Right kidney (tissue), 1 donor: Measurements from ENCODE around the gene NKAIN2.

Experiments used
- DNase-seq: peaks from one replicate; pipeline ENCODE4 v3.0.0-alpha.2; 2016

The NKAIN2 gene

DNA sequence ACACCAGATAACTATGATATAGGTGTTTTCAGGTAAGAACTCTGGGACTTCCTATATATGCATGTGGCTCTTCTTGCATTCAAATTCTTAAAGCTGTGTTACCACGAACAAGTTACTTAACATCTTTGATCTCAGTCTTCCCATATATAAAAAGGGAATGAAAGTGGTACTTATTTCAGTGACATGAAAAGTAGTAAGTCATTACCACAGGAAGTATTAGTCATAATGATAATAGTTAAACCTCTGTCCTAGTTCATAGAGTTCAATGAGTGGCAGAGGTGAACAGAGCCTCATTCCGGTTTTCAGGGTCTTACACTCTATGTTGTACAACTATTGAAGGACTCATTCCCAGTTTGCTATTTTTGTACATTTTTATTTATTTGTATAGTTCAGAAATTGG lies 237.0 kb downstream of the NKAIN2 start:
- DNase-seq = no peak

GRCh38 chr6:124052120-124052519 lies 248.5 kb downstream of the NKAIN2 start:
- DNase-seq = no peak

GRCh38 chr6:124053315-124053714 lies 249.7 kb downstream of the NKAIN2 start:
- DNase-seq = no peak

DNA sequence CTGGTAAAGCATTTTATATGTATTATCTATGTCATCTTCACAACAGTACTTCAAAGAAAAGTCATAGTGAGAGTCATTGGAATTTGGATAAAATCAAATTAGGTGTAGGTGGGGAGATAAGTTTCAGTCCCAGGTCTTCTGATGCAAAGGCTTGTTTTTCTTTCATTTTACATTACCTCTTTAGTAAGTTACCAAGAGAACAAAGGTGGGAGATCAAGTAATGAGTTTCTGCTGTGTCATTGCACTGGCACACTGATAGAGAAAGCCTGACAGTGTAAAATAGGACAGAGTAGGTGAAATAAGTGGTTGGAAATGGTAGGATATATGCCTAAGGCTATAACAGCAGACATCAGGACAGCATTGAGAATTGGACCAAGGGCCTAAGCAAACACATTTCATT lies 250.4 kb downstream of the NKAIN2 start:
- no peak for DNase-seq

GRCh38 chr6:124055395-124055794 lies 251.7 kb downstream of the NKAIN2 start:
- no peak for DNase-seq

DNA sequence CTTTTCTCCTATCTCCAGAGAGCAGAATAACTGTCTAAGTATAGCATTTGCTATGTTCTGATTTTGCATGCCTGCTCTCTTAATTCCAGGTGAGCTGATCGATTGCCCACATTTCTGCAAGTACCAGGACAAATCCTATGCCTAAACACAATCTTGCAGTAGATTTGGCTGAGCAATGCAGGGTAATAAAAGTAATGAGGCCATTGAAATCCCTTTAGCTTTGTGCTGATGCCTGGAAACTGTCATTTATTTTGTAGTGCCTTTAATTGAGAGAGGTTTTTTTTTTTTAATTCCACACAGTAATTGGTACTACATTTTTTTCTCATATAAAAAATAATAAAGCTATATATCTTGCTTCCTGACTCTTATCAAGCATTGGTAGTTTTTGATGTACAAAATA lies 252.3 kb downstream of the NKAIN2 start:
- no peak for DNase-seq

DNA sequence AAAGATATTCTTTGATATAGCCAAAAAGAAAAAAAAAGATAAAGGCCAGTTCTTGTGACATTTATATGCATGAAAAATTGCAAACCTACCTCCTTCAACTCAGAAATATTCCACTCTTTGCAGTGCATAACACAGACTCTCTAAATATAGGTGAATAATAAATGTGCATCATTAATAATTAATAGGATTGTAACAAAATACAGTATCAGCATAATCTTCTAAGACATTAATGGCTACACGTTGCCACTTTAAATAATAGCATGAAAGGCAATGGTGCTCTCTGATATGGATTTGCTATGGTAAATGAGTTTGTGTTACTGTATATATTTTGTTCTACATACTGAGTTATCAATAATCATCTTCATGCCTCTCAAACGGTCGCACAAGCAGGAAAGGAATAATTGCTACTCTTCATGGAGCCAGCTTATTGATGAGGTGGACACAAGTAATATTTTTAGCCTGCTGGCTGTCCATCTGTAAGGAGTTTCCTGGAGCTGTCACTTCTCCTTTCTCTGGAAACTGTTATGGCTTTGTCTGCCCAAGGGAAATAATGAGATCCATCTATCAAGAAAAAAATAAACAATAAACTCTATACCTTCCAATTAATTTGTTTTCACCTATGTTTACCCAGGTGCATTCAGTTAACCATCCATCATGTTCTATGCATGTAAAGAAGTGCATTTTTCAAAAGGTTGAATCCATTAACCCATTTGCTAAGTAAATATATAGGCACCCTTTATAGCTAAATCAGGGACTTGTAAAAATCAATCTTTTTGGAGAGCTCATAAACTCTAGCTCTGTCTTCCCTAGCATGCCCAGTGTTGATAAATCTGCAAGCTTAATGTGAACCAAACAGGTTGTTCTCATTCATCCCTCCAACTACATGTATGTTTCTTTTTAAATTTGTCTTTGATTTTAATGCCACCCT lies 253.0 kb downstream of the NKAIN2 start:
- no peak for DNase-seq

DNA sequence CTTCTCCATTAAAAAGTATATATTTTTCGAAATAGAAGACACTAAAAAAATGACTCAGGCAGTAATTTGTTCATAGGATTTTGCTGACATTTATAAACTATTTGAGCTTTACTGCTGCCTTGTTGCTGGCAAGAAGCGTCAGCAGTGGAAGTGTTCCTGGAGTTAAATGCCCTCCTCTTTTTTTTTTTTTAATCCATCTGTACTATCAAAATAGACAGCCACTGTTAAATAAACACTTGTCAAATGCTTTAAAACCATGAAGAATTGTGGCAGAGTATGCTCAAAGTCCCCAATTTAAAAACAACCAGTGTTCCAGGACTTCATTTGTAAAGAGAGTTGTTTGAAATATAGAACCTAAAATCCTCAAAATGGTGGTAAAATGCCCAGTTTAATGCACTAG lies 253.8 kb downstream of the NKAIN2 start:
- DNase-seq = no peak

GRCh38 chr6:124064317-124065113 lies 260.9 kb downstream of the NKAIN2 start:
- DNase-seq = no peak

- DNase-seq = no peak
Observed at GRCh38 chr6:124066269-124066668, 262.6 kb downstream of the NKAIN2 start.

DNA sequence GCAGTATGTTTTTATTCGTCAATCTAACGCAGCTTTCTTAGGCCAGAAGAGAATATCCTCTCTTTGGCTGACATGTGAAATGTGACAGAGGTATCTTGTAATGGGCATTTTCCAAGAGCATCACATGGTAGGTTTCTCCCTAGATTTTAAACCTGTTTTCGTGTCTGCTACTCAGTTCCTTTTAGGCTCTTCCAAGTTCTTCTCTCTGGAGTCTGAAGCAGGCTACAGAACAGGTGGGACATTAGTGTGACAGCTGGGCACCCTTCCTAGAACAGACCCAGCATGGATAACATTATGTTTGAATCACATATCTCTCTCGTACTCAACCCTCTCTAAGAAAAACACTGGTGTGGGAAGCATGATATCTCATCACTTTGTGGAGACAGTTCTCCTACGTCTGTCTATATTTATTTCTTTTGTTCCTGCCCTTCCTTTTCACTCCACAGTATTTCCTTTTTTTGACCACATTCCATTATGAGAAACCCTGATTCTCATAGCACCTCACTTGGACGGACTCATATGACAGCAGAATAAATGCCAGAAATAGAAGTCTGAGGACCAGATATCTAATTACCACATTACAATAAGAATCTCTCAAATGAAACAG lies 263.4 kb downstream of the NKAIN2 start:
- no peak for DNase-seq

DNA sequence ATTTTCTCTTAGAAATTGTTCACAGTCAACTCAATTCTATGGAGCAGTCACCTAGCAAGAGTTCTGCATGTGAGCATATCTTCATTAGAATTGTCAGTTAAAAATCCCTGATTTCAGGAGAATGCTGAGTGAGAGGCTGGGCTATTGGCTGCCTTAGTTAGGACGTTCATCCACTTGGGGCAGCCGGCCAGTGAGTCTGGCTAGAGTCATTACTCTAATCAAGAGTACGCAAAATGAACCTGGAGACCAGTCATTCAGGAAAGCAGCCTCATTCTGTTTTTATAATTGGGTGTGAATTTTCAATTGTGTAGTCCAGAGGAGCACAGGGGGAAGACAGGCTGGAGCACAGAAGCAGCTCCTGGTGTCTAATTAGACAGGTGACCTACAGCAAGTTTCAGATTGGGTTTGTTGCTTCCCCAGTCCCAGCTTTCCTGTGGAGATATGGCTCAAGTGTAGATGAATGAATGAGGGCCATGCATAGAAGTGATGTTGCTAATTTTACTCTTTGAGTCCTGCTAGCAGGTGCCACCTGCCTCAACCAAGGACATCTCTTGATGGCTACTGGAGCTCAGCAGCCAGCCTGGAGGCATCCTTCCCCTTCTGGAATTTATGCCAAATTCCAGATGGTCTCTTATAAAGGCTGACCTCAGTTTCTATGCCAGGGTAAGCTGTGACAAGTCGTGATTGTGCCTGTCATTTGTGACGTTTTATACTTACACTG lies 265.7 kb downstream of the NKAIN2 start:
- no peak for DNase-seq

- DNase-seq = no peak
Observed at GRCh38 chr6:124073021-124073420, 269.4 kb downstream of the NKAIN2 start.

- DNase-seq = no peak
Observed at GRCh38 chr6:124073820-124074587, 270.3 kb downstream of the NKAIN2 start.

DNA sequence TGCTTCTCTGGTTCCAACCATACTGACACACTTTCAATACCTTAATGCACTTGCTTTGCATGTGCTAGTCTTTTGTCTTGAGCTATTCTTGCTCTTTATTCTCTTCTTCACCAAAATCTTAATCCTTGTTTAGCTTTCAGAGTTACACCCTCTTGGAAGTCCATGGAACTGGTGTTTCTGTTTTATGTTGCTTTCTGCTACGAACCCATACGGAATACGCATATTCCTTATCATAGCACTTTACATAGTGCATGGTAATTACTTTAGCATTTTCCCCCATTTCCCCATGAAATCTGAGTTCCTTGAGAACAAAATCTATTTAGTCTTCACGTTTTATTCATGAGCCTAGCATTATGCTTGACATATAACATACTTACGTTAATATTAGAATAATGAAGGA lies 270.9 kb downstream of the NKAIN2 start:
- no peak for DNase-seq

- no peak for DNase-seq
Observed at GRCh38 chr6:124076336-124077048, 272.8 kb downstream of the NKAIN2 start.

DNA sequence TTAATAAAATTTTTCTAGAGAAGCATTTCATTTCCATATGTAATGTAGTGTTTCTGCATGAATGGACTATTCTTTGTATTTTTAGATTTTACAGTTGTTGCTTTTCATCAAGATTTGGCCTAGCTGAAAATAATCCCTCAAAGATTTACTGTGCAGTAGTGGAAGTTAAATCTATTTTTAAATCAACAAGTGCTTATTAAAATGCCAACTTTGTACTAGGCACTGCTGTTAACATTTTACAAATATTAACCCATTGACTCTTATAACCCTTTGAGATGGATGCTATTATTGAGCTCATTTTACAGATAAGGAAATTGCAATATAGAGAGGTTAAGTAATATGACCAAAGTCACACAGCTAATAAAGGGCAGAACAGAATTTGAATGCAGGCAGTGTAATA lies 274.5 kb downstream of the NKAIN2 start:
- no peak for DNase-seq

DNA sequence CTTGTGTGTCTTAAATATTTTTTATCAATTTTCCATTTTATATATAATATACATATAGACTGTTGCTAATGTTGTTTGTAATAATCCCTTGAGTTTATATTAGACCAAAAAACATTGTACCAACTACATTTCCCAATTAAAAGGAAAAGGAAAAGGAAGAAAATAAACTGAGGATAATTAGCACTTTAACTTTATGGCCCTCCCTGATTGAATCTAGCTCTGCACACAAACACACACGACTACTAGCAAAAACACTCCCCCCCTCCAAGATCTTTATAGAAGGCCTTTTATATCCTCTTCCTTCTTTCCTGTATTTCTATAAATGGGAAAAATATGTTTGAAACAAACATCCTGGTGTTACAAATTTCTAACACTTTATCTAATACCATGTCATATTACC lies 276.8 kb downstream of the NKAIN2 start:
- no peak for DNase-seq

DNA sequence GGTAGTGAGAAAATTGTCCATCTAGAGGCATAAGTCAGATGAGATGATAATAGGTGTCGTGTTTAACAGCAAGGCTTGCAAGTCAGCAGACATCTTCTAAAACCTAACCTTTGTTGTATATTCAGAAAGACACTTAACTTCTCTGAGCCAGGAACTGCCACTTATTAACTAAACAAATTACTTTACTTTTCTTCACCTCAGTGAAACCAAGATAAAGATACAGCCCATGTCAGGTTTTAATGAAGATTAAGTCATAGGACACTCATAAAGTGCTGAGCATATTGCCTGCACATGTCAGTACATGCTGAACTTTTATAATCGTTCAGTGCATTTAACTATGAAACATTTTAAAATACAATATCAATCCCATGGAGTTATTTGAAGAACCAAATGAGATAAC lies 286.8 kb downstream of the NKAIN2 start:
- no peak for DNase-seq

DNA sequence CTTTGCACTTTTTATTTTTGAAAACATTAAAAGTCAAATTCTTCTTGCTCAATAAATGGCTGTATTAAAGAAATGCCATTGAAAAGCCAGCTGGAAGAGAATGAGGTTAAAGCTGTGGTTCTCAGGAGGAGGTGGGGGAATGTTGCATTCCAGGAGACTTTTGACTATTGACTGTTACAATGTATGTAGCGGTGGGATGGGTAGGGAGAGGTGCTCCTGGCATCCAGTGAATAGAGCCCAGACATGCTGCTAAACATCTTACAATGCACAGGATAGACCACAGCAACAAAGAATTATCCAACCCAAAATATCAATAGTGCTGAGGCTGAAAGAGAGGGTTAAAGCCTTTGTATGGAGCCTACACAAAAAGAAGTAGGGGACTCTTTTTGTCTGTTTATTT lies 295.9 kb downstream of the NKAIN2 start:
- no peak for DNase-seq

DNA sequence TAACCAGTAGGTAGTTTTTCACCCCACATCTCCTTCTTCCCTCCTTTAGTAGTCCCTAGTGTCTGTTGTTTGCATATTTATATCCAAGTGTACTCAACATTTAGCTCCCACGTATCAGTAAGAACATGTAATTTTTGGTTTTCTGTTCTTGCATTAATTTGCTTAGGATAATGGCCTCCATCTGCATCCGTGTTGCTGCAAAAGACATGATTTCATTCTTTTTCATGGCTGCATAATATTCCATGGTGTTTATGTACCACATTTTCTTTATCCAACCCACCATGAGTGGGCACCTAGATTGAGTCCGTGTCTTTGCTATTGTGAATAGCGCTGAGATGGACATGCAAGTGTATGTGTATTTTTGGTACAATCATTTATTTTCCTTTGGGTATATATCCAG lies 306.8 kb downstream of the NKAIN2 start:
- DNase-seq = no peak
